T follicular helper cell (primary cell): ENCODE measurements around the gene SAFB2.
"Not testable (repeated sequence)": the region's sequence is repeated elsewhere in the genome, so short reads cannot be mapped to it uniquely, and the experiment has no call there.

Experiments used
- DNase-seq: peaks from one replicate; pipeline ENCODE4 v3.0.0-alpha.2; 2020; ENCODE audit warnings: low read depth

The SAFB2 gene

DNA sequence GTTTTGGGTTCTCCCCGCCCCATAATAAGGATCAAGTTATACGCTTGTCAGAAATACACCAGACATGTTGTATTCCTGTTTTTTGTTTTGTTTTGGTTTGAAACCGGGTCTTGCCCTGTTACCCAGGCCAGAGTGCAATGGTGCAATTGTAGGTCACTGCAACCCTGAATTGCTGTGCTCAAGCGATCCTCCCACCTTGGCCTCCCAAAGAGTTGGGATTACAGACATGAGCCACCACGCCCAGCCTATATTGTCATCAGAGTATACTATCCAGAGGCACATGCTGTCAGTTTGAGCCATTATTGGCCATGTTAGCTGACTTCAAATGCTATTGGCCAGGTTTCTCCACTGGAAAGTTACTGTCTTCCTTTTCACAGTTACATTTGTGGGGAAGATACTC is 10.1 kb upstream of the SAFB2 start:
- DNase-seq, result no peak

DNA sequence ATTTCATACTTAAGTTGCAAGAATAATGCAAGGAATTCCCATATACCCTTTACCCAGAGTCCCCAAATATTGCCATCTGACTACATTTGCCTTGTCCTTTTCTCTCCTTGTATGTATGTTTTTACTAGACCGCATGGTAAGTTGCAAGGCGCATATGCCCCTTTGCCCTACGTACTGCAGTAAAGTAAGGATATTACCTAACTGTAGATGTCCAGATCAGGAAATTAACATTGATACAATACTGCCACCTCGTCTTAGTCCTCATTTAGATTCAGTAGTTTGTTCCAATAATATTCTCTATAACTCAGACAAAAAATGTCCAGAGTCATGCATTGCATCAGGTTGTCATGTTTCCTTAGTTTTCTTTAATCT is 9.7 kb upstream of the SAFB2 start:
- no peak for DNase-seq

DNA sequence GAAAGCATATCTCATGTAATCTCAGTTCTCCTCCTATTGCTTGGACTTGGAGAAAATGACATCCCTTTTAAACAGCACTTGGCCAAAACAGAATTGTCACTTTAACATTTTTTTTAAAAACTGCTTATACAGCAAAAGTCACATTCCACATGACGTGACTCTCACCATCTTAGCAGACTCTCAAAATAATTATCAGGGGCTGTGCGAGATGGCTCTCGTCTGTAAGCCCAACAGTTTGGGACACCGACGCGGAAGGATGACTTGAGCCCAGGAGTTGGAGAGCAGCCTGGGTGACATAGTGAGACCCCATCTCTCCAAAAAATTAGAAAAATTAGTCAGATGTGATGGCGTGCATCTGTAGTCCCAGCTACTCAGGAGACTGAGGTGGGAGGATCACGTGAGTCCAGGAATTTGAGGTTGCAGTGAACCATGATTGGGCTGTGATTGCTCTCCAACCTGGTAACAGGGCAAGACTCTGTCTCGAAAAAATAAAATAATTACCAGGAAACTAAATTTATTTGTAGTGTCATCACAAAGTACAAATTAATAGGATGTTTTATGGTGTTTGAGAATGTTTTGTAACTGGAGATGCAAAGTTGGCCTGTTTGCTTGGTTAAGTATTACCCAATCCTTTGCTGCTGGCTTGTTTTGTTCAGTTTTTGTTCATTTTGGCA is 9.1 kb upstream of the SAFB2 start:
- DNase-seq, result no peak

DNA sequence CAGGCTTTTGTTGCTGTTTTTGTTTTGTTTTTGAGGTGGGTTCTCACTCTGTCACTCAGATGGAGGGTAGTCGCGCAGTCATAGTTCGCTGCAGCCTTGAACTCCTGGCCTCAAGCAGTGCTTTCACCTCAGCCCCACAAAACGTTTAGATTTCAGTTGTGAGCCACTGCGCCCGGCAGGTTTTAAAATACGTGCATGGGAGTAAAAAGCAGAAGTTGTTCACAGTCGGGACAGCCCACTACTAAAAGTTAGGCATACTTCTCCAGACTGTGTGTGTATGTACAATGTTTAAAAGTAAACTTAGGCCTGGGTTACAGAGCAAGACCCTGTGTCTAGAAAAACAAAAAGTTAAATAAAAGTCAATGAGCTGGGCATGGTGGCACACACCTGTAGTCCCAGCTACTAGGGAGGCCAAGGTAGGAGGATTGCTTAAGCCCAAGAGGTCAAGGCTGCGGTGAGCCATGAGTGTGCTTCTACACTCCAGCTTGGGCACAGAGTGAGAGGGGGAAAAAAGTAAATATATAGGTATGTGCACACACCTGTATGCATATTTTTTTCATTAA is 6.4 kb upstream of the SAFB2 start:
- DNase-seq, result no peak

DNA sequence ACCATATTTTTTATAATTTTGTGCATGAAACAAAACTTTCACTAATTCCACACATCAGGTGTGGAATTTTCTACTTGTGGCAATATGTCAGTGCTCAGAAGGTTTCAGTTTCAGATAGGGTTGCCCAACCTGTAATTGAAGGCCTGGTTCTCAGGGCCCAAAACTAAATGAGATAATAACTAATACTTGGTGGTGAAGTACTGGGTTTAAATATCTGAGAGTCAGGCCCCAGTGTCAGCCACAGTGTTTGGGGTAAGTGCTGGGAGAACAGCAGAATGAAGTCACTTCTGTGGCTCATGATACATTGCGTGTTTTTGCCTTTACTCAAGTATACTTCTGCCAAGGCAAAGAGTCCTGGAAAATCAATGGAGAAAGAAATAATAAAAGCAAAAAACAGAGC is 5.9 kb upstream of the SAFB2 start:
- no peak for DNase-seq

DNA sequence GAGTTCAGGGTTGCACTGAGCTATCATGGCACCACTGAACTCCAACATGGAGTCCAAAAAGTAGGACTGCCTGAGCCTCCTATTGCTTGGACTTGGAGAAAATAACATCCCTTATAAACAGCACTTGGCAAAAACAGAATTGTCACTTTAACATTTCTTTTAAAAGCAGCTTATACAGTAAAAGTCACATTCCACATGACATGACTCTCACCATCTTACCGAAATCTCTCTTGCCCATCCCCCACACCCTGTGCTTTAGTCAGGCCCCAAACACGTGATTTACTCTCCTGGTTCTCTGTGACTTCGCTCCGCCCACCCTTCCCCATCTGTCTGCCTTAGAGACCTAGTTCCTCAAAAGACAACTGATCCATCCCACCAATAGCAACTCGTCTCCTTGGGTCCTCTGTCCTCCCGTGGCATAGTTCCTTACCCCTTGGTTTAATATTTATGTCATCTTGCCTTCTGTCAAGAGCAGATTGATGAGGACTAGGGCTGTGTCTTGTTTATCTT is 4.9 kb upstream of the SAFB2 start:
- no peak for DNase-seq

DNA sequence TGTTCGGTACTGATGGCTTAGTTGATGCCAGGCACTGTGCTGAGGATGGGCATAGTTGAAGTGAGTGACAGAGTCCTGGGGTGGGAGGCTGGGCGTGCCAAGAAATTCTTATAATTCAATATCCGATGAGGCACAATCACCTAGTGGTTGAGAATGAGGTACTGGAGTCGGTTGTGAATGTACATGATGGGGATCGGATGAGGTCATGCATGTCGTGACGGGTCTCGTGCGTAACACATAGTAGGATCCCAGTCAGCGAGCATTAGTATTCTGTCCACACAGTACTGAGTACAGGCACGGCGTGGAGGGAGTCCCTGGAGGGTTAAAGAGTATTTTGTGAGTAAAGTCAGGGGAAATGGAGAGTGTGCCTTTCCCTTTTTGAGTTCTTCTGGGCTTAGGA is 3.1 kb upstream of the SAFB2 start:
- DNase-seq, result no peak

DNA sequence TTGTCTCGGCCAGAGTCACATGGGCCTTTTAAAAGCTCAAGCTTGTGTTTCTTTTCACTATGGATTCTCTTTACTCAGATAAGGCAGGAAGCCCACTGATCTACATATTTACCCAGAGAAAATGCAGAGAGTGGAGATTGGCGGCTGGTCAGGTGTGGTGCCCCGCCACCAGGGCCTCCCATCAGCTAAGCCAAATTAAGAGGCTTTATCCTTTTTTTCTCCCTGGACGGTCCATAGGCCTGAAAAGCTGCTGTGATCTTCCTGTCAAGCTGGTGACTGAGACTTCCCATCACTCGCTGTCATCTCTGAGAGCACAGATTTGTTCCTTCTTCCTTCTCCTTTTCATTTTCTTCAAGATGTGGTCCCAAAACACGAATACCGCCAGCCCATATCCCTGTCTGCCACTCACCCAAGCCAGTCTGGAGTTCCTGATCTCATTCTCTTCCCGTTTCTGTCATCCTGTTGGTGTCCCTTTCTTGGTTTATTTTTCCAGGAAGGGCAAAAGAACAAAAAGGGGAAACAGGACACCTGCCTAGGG is 2.2 kb upstream of the SAFB2 start:
- no peak for DNase-seq

DNA sequence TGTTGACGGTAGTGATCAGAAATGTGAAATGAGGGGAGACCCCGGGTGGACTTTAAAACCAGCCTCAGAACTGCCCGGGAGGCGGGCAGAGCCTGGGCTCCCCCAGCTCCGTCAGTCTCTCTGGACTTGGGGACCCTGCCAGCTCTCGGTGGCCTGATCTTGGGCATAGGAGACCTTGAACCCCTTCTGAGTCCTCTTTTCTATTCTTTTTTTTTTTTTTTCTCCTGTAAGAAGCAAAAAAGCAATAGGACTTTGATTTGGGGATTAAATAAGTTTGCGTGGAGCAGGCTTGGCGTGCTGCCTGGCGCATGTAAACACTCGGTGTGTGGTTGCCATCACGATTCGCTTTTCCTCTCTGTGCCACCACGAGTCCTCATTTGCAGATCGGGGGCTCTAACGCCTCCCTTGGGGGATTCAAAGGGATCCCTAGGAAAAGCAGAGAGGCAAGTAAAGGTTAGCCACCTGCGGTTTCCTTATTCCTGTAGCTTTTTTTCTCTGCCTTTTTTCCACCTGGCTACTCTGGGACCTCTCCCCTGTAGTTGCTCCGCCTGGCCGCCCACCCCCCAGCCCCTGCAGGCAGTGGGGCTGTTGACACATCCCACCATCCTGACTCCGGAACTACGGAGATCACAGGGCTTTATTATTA is 1.6 kb upstream of the SAFB2 start:
- DNase-seq, result no peak

DNA sequence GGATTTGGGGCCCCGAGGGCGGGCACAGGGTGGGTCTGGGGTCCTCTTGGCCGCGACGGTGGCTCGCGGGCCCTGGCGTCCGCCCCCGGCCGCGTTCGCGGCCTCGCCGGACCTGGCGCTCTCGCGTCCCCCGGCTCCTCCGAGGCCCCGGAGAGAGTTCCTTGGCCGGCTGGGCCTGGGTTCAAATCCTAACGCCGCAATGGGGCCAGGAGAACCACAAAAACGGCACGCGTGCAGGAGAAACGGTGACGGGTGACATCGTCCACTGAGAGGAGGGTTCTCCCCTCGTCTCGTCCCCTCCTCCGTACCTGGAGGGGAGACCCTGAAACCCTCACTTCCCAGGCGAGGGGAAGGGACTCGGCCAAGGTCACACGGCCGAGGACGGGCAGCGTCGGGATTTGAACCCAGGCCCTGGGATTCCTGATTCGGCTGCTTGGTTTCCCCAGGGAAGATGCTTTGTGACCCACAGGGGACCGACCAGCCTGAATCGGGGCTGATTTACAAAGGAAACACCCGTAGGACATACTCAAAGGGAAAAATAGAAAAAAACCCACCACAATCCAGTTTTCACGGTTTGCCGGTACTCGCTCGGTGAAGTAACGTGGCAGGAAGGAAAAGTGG is 931 bp upstream of the SAFB2 start:
- no peak for DNase-seq

DNA sequence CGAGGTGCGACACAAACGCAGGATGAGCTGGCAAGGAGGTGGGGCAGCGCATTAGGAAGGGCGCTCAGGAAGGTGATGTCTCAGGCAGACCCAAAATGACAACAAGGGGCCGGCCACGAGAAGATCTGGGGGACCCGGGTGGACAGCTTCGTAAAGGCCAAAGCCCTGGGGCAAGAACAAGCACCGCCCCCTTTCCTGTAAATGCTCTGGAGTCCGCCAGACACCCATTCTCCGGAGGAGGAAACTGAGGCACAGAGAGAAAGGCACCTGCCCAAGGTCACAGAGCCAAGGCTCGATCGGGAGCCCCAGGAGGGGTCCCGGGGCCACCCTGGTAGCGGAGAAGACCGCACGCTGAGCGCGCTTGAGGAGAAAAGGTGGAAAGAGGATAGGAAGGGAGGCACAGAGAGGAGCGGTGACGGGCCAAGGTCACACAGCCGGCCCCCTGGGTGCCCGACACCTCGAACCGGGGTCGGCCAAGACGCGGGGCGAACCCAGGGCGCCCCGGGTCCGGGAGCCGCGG is 571 bp downstream of the SAFB2 start:
- DNase-seq, result no peak

DNA sequence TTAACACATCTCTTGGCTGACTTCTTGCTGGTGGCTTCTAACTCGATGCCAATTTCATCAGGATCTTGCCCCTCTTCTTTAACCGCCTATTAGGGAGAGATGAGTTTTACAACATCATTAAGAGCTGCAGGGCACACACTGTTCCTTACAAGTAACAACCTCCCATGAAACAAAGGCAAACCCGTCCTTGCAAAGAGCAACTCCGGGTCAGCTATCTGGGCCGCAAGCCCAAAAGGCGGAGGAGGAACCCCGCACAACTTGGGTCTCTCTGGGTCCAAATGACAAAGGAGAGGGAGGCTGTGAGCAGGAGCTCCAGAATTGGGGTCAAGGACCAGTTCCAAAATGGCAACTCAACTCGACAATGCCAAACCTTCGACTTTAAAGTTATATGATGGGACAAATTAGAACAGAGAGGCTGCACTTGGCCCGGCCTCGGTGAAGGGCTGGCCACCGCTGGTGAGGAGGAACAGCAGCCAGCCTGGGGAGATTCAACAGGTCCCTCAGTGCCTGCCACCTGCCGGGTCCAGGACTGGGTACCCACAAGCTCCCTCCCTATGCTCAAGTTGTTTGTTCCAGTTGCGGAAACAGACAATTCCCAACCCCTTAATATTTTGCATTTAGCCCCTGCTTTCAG is 1.1 kb downstream of the SAFB2 start:
- no peak for DNase-seq

DNA sequence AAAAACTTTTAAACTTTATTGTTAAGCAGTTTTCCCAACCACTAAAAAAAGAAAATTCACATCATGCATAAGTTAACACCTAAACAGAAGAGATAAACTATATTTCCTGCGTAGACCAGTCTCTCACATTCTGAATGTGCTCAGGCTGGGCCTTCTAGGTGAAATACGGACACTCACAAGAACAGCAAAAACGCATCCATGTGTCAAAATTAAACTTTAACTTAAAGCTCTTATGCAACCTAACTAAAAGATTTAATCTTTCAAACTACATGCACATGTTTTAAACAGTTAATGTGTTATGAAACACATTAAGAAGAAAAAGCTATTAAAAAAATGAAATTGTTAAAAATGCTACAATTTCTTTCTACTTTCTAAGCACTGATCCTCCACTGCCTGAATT is 2.6 kb downstream of the SAFB2 start:
- DNase-seq, result no peak

DNA sequence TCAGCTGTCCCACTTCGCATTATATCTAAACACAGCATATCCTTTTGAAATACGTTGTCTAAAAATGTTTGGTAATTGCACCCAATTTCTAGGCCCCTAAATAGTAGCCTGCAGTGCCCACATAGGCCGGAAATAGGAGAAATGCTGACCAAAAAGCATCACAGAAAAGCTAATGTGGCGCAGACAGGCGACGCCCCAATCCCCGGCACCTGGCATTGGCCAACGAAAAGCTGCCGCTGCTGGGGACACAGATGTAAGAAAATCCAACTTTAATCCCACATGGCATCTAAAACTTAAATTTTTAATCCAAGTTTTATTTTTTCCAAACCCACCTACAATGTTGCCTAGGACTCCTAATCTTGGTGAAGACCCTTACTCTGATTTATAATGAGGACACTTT is 4.0 kb downstream of the SAFB2 start:
- DNase-seq, result no peak

DNA sequence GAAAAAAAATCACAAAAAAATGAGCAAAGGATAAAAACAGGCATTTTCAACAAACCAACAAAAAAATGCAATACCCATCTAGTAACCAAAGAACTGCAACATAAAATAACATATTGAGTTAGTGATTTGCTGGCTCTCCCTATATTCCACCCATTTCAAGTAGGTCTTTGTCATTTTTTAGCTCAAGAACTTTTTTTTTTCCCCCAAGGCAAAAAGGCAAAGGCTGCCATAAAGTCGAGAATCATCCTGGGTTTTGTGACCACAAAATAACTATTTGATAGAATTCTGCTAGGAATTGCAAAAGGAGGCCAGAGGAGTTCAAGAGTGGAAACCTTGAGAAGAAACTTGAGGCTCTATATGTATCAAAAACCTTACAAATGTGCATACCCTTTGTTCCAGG is 5.5 kb downstream of the SAFB2 start:
- DNase-seq, result no peak

DNA sequence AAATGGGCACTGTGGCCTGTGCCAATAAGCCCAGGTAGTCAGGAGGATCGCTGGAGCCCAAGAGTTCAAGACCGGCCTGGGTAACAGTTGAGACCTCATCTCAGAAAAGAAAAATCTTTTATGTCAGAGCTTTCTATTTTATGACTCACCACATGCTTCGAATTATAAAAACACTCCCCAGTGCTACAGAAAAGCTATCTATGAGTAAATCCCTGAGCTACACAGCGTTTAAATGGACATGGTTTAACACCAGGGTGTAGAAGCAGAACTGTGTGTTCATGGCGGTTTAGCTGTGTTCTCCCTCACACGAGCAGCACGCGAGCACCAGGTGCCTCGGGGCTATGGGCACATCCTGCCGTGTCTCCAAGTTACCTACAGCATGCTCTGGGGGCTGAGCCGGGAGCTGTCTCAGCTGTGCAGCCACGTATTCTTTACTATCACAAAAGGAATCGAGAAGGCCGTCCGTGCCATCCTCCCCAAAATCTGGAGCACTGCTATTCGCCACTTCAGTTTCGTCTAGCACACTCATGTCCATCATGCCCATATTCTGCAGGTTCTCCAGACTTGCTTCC is 6.7 kb downstream of the SAFB2 start:
- DNase-seq, result no peak

DNA sequence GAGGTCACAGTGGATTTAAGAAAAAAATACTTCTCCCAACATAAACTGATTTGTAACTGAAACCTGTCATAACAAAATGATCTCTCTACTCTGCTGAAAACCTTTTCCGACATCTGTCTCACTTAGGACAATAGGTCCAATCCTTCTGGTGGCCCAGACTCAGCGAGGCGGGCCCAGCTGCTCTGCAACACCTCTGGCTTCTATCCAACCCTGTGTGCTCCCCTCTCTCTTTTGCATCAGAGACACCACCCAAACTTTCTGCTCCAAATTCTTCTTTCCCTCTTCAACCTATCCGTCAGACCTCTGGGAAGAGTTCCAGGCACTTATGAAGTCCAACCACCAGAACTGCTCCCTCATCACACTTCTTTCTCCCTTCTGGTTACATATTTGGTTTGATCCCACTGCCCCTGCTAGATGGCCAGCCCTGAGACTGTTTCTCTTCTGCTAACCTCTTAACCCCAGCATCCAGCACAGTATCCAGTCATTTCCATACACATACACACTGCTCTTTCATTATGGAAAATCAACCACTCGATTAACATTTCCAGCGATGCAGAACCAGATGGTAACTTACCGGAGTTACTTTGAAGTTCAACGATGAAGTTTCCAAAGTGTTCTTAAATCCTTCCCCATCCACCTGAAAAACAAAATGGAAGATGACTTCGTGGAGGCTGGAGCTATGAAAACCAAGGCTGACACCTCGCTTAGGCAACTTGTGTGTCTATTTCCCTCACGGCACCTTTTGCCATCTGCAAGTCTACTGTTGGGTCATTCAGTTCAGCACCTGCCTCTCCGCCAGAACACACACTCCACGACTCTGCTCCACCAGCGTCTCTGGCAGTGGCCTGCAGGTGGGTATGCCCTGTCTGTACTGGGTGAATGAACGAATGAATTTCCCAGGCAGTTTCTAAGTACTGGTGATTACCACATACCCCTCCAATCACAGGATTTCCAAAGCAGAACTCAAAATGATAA is 9.4 kb downstream of the SAFB2 start:
- no peak for DNase-seq

DNA sequence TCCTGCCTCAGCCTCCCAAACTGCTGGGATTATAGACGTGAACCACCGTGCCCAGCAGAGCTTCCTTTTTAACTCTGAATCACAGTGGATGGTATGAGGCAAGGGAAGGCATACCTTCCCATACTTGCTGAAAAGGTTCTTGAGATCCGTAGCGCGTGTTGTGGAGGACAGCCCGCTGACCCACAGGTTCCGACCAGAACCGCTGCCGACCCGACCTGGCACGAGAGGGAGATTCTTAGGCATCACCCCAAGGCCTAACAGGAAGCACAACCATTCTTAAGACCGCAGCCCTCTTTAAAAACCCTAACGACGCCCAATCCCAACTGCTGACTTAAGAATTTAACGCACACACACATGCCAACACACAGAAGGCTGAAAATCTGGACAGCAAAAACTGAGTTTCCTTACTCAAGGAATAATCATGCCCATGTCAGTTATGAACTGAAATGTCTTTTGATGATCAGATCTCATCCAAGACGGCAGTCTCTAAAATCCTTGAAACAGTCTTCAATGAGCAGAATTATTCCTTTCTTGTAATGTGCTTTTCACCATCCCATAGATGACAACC is 12.6 kb downstream of the SAFB2 start:
- DNase-seq, result no peak

DNA sequence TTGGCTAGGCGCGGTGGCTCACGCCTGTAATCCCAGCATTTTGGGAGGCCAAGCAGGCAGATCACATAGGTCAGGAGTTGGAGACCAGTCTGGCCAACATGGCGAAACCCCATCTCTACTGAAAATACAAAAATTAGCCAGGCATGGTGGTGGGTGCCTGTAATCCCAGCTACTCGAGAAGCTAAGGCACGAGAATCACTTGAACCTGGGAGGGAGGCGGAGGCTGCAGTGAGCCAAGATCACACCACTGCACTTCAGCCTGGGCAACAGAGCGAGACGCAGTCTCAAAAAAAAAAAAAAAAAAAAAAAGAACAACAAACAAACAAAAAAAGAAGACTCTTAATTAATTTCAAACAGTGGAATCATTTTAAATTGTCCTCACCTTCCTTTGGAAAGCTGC is 13.8 kb downstream of the SAFB2 start:
- not testable (repeated sequence) for DNase-seq

DNA sequence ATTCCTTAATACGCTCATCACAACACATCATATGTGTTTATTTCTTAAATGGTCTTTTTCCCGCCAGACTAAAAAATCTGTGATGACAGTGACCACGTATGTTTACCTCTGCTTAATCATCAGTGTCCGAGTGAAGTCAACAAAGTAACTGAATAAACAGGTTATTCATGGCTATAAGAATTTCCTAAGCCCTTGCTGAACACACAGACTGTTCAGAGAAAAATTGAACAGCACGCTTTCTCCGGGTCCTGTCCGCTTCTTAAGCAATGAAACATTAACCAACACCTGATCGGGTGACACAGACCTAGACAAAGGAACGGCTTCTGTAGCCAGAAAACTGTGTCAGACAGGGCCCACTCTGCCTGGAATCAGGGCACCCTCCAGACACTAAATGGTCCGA is 14.3 kb downstream of the SAFB2 start:
- DNase-seq, result no peak
